Trophoblast cell (in vitro differentiated cells and primary cell): ENCODE measurements around the gene PDGFD.

ENCODE experiments used
- DNase-seq, 2 donors: peaks; one replicate each; pipeline ENCODE4 v3.0.0-alpha.2; 2016
- H2AFZ ChIP-seq: 2 replicates; pipeline ENCODE4 v1.6.1; 2013; ENCODE audit warnings: low read length, moderate library complexity, mild to moderate bottlenecking; ENCODE audit not compliant: insufficient read depth, poor library complexity
- H2AK5ac ChIP-seq: 2 replicates; pipeline ENCODE4 v1.6.1; 2013; ENCODE audit warnings: mild to moderate bottlenecking, low read length
- H2BK120ac ChIP-seq: 2 replicates; pipeline ENCODE4 v1.6.1; 2013; ENCODE audit warnings: low read length, mild to moderate bottlenecking, moderate library complexity; ENCODE audit not compliant: insufficient read depth, poor library complexity
- H2BK12ac ChIP-seq: 2 replicates; pipeline ENCODE4 v1.6.1; 2013; ENCODE audit warnings: mild to moderate bottlenecking, low read length, moderate library complexity
- H2BK5ac ChIP-seq: 2 replicates; pipeline ENCODE4 v1.6.1; 2013; ENCODE audit warnings: low read length, low read depth, moderate library complexity, mild to moderate bottlenecking; ENCODE audit not compliant: poor library complexity
- H3K14ac ChIP-seq: 2 replicates; pipeline ENCODE4 v1.6.1; 2013; ENCODE audit warnings: mild to moderate bottlenecking, low read length
- H3K18ac ChIP-seq: 2 replicates; pipeline ENCODE4 v1.6.1; 2013; ENCODE audit warnings: mild to moderate bottlenecking, low read length
- H3K23ac ChIP-seq: 2 replicates; pipeline ENCODE4 v1.6.1; 2013; ENCODE audit warnings: low read length
- H3K27ac ChIP-seq: 2 replicates; pipeline ENCODE4 v1.5.1; 2013; ENCODE audit warnings: low read depth, mild to moderate bottlenecking, inconsistent platforms, low read length, moderate library complexity
- H3K27me3 ChIP-seq: 2 replicates; pipeline ENCODE4 v1.6.1; 2013; ENCODE audit warnings: inconsistent platforms, mild to moderate bottlenecking, low read length, moderate library complexity; ENCODE audit not compliant: insufficient read depth
- H3K36me3 ChIP-seq, 2 experiments: 1 replicate in 1 of 2; 2 replicates in 1 of 2; pipeline ENCODE4 v1.6.1; 2013; ENCODE audit warnings: low read length in 2 of 2, mild to moderate bottlenecking in 2 of 2, moderate library complexity in 1 of 2; ENCODE audit not compliant: insufficient read depth in 2 of 2, control insufficient read depth in 1 of 2
- H3K4ac ChIP-seq: 2 replicates; pipeline ENCODE4 v1.6.1; 2013; ENCODE audit warnings: low read depth, mild to moderate bottlenecking, low read length, moderate library complexity
- H3K4me1 ChIP-seq, 2 experiments: 1 replicate in 1 of 2; 2 replicates in 1 of 2; pipeline ENCODE4 v1.6.1; 2013; ENCODE audit warnings: low read length in 2 of 2, mild to moderate bottlenecking in 2 of 2, moderate library complexity in 1 of 2; ENCODE audit not compliant: insufficient read depth in 2 of 2, control insufficient read depth in 1 of 2
- H3K4me2 ChIP-seq: 2 replicates; pipeline ENCODE4 v1.6.1; 2013; ENCODE audit warnings: inconsistent platforms, mild to moderate bottlenecking, low read length, moderate library complexity
- H3K4me3 ChIP-seq: 2 replicates; pipeline ENCODE4 v1.5.1; 2013; ENCODE audit warnings: mild to moderate bottlenecking, low read depth, low read length, inconsistent platforms
- H3K79me1 ChIP-seq: one replicate; pipeline ENCODE4 v1.6.1; 2013; ENCODE audit warnings: low read length
- H3K79me2 ChIP-seq: 2 replicates; pipeline ENCODE4 v1.6.1; 2013; ENCODE audit warnings: low read length, mild to moderate bottlenecking; ENCODE audit not compliant: control insufficient read depth, insufficient read depth, poor library complexity
- H3K9ac ChIP-seq: 2 replicates; pipeline ENCODE4 v1.6.1; 2013; ENCODE audit warnings: mild to moderate bottlenecking, low read length
- H3K9me3 ChIP-seq: 2 replicates; pipeline ENCODE4 v1.6.1; 2013; ENCODE audit warnings: low read depth, mild to moderate bottlenecking, control low read depth, inconsistent platforms, low read length; ENCODE audit not compliant: insufficient read depth
- H4K12ac ChIP-seq: 2 replicates; pipeline ENCODE4 v1.6.1; 2013; ENCODE audit warnings: low read depth, mild to moderate bottlenecking, low read length, moderate library complexity
- H4K8ac ChIP-seq: 2 replicates; pipeline ENCODE4 v1.6.1; 2013; ENCODE audit warnings: low read depth, mild to moderate bottlenecking, low read length, moderate library complexity
- H4K91ac ChIP-seq: one replicate; pipeline ENCODE4 v1.6.1; 2013; ENCODE audit warnings: low read depth, mild to moderate bottlenecking, low read length, moderate library complexity
- WGBS: extraction: QIAGEN DNeasy Blood & Tissue Kit; methylation state at CpG from one replicate; pipeline ENCODE4 v1.1.7; 2013; ENCODE audit warnings: missing lambda C conversion rate; ENCODE audit not compliant: insufficient read length, insufficient coverage; ENCODE audit errors: extremely low coverage; 5-methylcytosine and 5-hydroxymethylcytosine counted together

The PDGFD gene

GRCh38 chr11:104169091-104169490, 5.1 kb upstream of the PDGFD start:
- no peak for DNase-seq
- Histone ChIP-seq H3K4me2 (no peak overlapping the region), H4K8ac (no peak overlapping the region), H4K12ac (no peak overlapping the region), H3K4me3 (no peak overlapping the region), H2AFZ (no peak overlapping the region), H3K14ac (no peak overlapping the region), H3K9ac (no peak overlapping the region), H2BK120ac (no peak overlapping the region), H3K36me3 (no peaks in the 10 kb centered on the region), H3K9me3 (no peaks in the 10 kb centered on the region), H2BK12ac (no peak overlapping the region), H4K91ac (no peak overlapping the region), H3K4ac (no peak overlapping the region), H3K4me1 (peaks cover 4 to 5% of the 10 kb centered on the region in 2 experiments), H2AK5ac (no peak overlapping the region), H3K79me1 (no peaks in the 10 kb centered on the region), H2BK5ac (no peak overlapping the region), H3K18ac (no peak overlapping the region), H3K27ac (no peak overlapping the region), H3K27me3 (no peaks in the 10 kb centered on the region), H3K23ac (no peak overlapping the region), H3K79me2 (no peaks in the 10 kb centered on the region)

GRCh38 chr11:104165014-104165413, 1.1 kb upstream of the PDGFD start:
- no peak for DNase-seq
- H4K12ac ChIP-seq, result peak overlapping the region; percentile 51
- H2BK5ac ChIP-seq, result no peak overlapping the region
- H3K79me2 ChIP-seq, result no peaks in the 10 kb centered on the region
- no peak overlapping the region for H4K8ac ChIP-seq
- H3K79me1 ChIP-seq, result no peaks in the 10 kb centered on the region
- H3K9ac ChIP-seq, result no peak overlapping the region
- no peak overlapping the region for H2AFZ ChIP-seq
- H3K27me3 ChIP-seq, result no peaks in the 10 kb centered on the region
- H3K27ac ChIP-seq, result no peak overlapping the region
- peaks cover 4 to 8% of the 10 kb centered on the region in 2 experiments for H3K4me1 ChIP-seq
- no peak overlapping the region for H3K18ac ChIP-seq
- H3K14ac ChIP-seq, result no peak overlapping the region
- no peak overlapping the region for H2BK12ac ChIP-seq
- H3K23ac ChIP-seq, result no peak overlapping the region
- no peak overlapping the region for H4K91ac ChIP-seq
- WGBS, result no CpG with 5 or more reads among the region's 7 CpGs
- no peak overlapping the region for H3K4me2 ChIP-seq
- no peak overlapping the region for H3K4me3 ChIP-seq
- H3K4ac ChIP-seq, result no peak overlapping the region
- H3K9me3 ChIP-seq, result no peaks in the 10 kb centered on the region
- no peaks in the 10 kb centered on the region for H3K36me3 ChIP-seq
- H2AK5ac ChIP-seq, result no peak overlapping the region
- no peak overlapping the region for H2BK120ac ChIP-seq

- H3K4me2 ChIP-seq, result peak overlapping the region; percentile 94
- H3K23ac ChIP-seq, result no peak overlapping the region
- DNase-seq, result no peak
Measured at GRCh38 chr11:104163100-104164027, 583 bp downstream of the PDGFD start.

GRCh38 chr11:104161751-104162450, 2.0 kb downstream of the PDGFD start:
- Histone ChIP-seq H2BK5ac (no peak overlapping the region), H3K4me1 (peaks cover 4 to 8% of the 10 kb centered on the region in 2 experiments), H3K4ac (no peak overlapping the region), H3K14ac (no peak overlapping the region), H4K8ac (no peak overlapping the region), H3K27me3 (no peaks in the 10 kb centered on the region), H3K18ac (no peak overlapping the region), H3K4me2 (no peak overlapping the region), H3K9ac (no peak overlapping the region), H3K79me2 (no peaks in the 10 kb centered on the region), H2AFZ (no peak overlapping the region), H3K9me3 (no peaks in the 10 kb centered on the region), H2BK12ac (no peak overlapping the region), H4K91ac (no peak overlapping the region), H3K4me3 (no peak overlapping the region), H3K27ac (no peak overlapping the region), H4K12ac (no peak overlapping the region), H2AK5ac (no peak overlapping the region), H3K36me3 (no peaks in the 10 kb centered on the region), H2BK120ac (no peak overlapping the region), H3K79me1 (no peaks in the 10 kb centered on the region), H3K23ac (no peak overlapping the region)
- DNase-seq, result peak in 1 of 2 donors; percentile 54
- no CpG with 5 or more reads among the region's 1 CpG for WGBS

More at GRCh38 chr11:104163100-104164027, 583 bp downstream of the PDGFD start:
- Histone ChIP-seq H2BK120ac (no peak overlapping the region), H2AK5ac (no peak overlapping the region), H2AFZ (peak overlapping the region; percentile 68), H3K18ac (no peak overlapping the region), H3K4me1 (peaks cover 4 to 8% of the 10 kb centered on the region in 2 experiments), H2BK5ac (no peak overlapping the region), H3K36me3 (no peaks in the 10 kb centered on the region), H3K4me3 (peak overlapping the region; percentile 78), H3K9ac (no peak overlapping the region), H3K9me3 (no peaks in the 10 kb centered on the region), H4K12ac (no peak overlapping the region), H4K8ac (no peak overlapping the region), H2BK12ac (no peak overlapping the region), H3K27me3 (no peaks in the 10 kb centered on the region), H3K79me2 (no peaks in the 10 kb centered on the region), H3K27ac (no peak overlapping the region), H3K79me1 (no peaks in the 10 kb centered on the region), H4K91ac (no peak overlapping the region), H3K4ac (no peak overlapping the region), H3K14ac (no peak overlapping the region)
- WGBS, result no CpG with 5 or more reads among the region's 38 CpGs
